ENCODE measurements around the gene SELENOS. TPM values are rescaled to one million over a fixed set of nuclear protein-coding genes. Genes with fewer than 3 reads are reported as not detected.

SELENOS gene
- total RNA-seq, 1 donor, result 84.6 TPM

GRCh38 chr15:101237251-101237650 lies 40.0 kb downstream of the SELENOS start:
- no peak overlapping the region for H3K4me3 ChIP-seq (ENCODE audit: low read depth, low read length)
- DNase-seq (ENCODE audit: low read depth), result peak; percentile 57
- no peak for TF ChIP-seq CTCF (IDR thresholded peaks at IDR 0.05; ENCODE audit: insufficient read depth, low read depth, low read length)

GRCh38 chr15:101233651-101234280 lies 43.5 kb downstream of the SELENOS start:
- TF ChIP-seq CTCF (IDR thresholded peaks at IDR 0.05; ENCODE audit: insufficient read depth, low read depth, low read length), result no peak
- H3K4me3 ChIP-seq (ENCODE audit: low read depth, low read length), result no peak overlapping the region
- no peak for DNase-seq (ENCODE audit: low read depth)

GRCh38 chr15:101232677-101233076 lies 44.6 kb downstream of the SELENOS start:
- DNase-seq (ENCODE audit: low read depth), result no peak

GRCh38 chr15:101228313-101228712 lies 49.0 kb downstream of the SELENOS start:
- DNase-seq (ENCODE audit: low read depth), result no peak
- no peak for TF ChIP-seq CTCF (IDR thresholded peaks at IDR 0.05; ENCODE audit: insufficient read depth, low read depth, low read length)
- H3K4me3 ChIP-seq (ENCODE audit: low read depth, low read length), result no peak overlapping the region

More at GRCh38 chr15:101232677-101233076, 44.6 kb downstream of the SELENOS start:
- H3K4me3 ChIP-seq (ENCODE audit: low read depth, low read length), result no peak overlapping the region
- TF ChIP-seq CTCF (IDR thresholded peaks at IDR 0.05; ENCODE audit: insufficient read depth, low read depth, low read length), result no peak

- no peak overlapping the region for H3K4me3 ChIP-seq (ENCODE audit: low read depth, low read length)
- peak; percentile 87 for DNase-seq (ENCODE audit: low read depth)
- no peak for TF ChIP-seq CTCF (IDR thresholded peaks at IDR 0.05; ENCODE audit: insufficient read depth, low read depth, low read length)
Measured at GRCh38 chr15:101225658-101226057, 51.6 kb downstream of the SELENOS start.

Other genes starting within 250 kb of the SELENOS start
- gene CHSY1, start 25.4 kb downstream of the SELENOS start, total RNA-seq, result 41.5 and 48.3 TPM in 2 replicates
- gene SNRPA1, start 17.8 kb upstream of the SELENOS start, total RNA-seq, result 13.5 and 18.6 TPM in 2 replicates
- 7.7 and 10.4 TPM in 2 replicates for gene PCSK6, start 212.2 kb upstream of the SELENOS start, total RNA-seq